Esophagus squamous epithelium (tissue), 5 donors: Measurements from ENCODE around the gene TBC1D5. TPM values are rescaled to one million over a fixed set of nuclear protein-coding genes. Genes with fewer than 3 reads are reported as not detected.

Experiments used
- DNase-seq: peaks from one replicate; lab custom pipeline; 2025; lab: John Stamatoyannopoulos, UW
- H3K27ac ChIP-seq, 4 donors: fragments of 200-600 bp; sonication (generic); one replicate each; pipeline ENCODE4 v1.5.1; 2016 to 2019; ENCODE audit warnings: mild to moderate bottlenecking in 1 of 4
- H3K27me3 ChIP-seq, 4 donors: fragments of 200-600 bp; sonication (generic); 1 replicate in 3 of 4; 2 replicates in 1 of 4; pipeline versions ENCODE4 v1.5.1 to v1.6.0; 2017 to 2021; ENCODE audit warnings: antibody characterized with exemption in 1 of 4
- H3K36me3 ChIP-seq, 3 donors: fragments of 200-600 bp; sonication (generic); one replicate each; pipeline ENCODE4 v1.5.1; 2016 to 2019
- H3K4me1 ChIP-seq, 3 donors: fragments of 200-600 bp; sonication (generic); one replicate each; pipeline ENCODE4 v1.5.1; 2017 to 2019
- H3K4me3 ChIP-seq, 4 donors: fragments of 200-600 bp; sonication (generic); 1 replicate in 3 of 4; 2 replicates in 1 of 4; pipeline ENCODE4 v1.5.1; 2016 to 2019; ENCODE audit warnings: mild to moderate bottlenecking in 2 of 4, moderate library complexity in 1 of 4
- H3K9me3 ChIP-seq, 3 donors: fragments of 200-600 bp; sonication (generic); one replicate each; pipeline ENCODE4 v1.5.1; 2016 to 2019
- CTCF ChIP-seq, 6 experiments: fragments of 450-650 bp in 4 of 6; fragments of 200-600 bp in 2 of 6; sonication (generic) in 2 of 6; IDR thresholded peaks; one replicate each; pipeline ENCODE4 v1.5.1; 2016 to 2019; ENCODE audit warnings: antibody characterized with exemption in 6 of 6, mild to moderate bottlenecking in 4 of 6, moderate library complexity in 4 of 6
- POLR2A ChIP-seq, 4 donors: fragments of 450-650 bp; IDR thresholded peaks; one replicate each; pipeline ENCODE4 v1.6.1; 2017; ENCODE audit warnings: antibody characterized with exemption in 4 of 4, mild to moderate bottlenecking in 4 of 4, moderate library complexity in 3 of 4
- WGBS, 2 donors: methylation state at CpG; one replicate each; pipeline ENCODE4 v1.1.5; 2018; 5-methylcytosine and 5-hydroxymethylcytosine counted together
- intact Hi-C: fragments of 100-400 bp; cut with DNase I; formaldehyde crosslinking; loops from one replicate; pipeline ENCODE4 v1.15.0; 2022
- total RNA-seq, 4 donors: library from RNA; depleted of rRNA; stranded (reverse); fragments of >200 nt; gene quantifications; one replicate each; pipeline ENCODE4 v1.1.0, GENCODE V29; 2016
- donor health status: DM: yes; HTN: yes; CAD: no.

The TBC1D5 gene
- total RNA-seq, 4 donors from 2014 or later = 32.8 to 56.1 (median 39.9) TPM

- intact Hi-C loops = no loop called here
- Histone ChIP-seq H3K4me1 (no peaks in the 10 kb centered on the region), H3K36me3 (no peaks in the 10 kb centered on the region), H3K4me3 (no peak overlapping the region), H3K27ac (no peak overlapping the region), H3K9me3 (no peaks in the 10 kb centered on the region), H3K27me3 (no peaks in the 10 kb centered on the region)
- WGBS, 2 donors = 71 to 84% methylated on average over 6 to 7 of the region's 7 CpGs
- no peak for DNase-seq
- TF ChIP-seq POLR2A (IDR thresholded peaks at IDR 0.05) = no peak
- TF ChIP-seq CTCF (IDR thresholded peaks at IDR 0.05) = no peak
These were observed 604.0 kb downstream of the TBC1D5 start for GRCh38 chr3:17138246-17139039.

GRCh38 chr3:17137321-17137826 is 605.1 kb downstream of the TBC1D5 start:
- Histone ChIP-seq H3K27ac (no peak overlapping the region), H3K36me3 (no peaks in the 10 kb centered on the region), H3K9me3 (no peaks in the 10 kb centered on the region), H3K27me3 (no peaks in the 10 kb centered on the region), H3K4me3 (no peak overlapping the region), H3K4me1 (no peaks in the 10 kb centered on the region)
- intact Hi-C loops = no loop called here
- TF ChIP-seq POLR2A (IDR thresholded peaks at IDR 0.05) (no peak), CTCF (IDR thresholded peaks at IDR 0.05) (no peak)
- 74 to 82% methylated on average over 3 to 4 of the region's 5 CpGs for WGBS, 2 donors
- DNase-seq = no peak

- Histone ChIP-seq H3K4me3 (no peak overlapping the region), H3K4me1 (no peaks in the 10 kb centered on the region), H3K27me3 (no peaks in the 10 kb centered on the region), H3K36me3 (no peaks in the 10 kb centered on the region), H3K9me3 (no peaks in the 10 kb centered on the region), H3K27ac (no peak overlapping the region)
- no peak for DNase-seq
- intact Hi-C loops = no loop called here
- WGBS, 2 donors = 73 to 83% methylated on average over 6 to 7 of the region's 11 CpGs
- TF ChIP-seq CTCF (IDR thresholded peaks at IDR 0.05) (no peak), POLR2A (IDR thresholded peaks at IDR 0.05) (no peak)
These were observed 606.2 kb downstream of the TBC1D5 start for GRCh38 chr3:17136136-17136721.

- no peaks in the 10 kb centered on the region for H3K27me3 ChIP-seq
- H3K27ac ChIP-seq = no peak overlapping the region
- TF ChIP-seq POLR2A (IDR thresholded peaks at IDR 0.05) (no peak), CTCF (IDR thresholded peaks at IDR 0.05) (no peak)
- intact Hi-C loops = no loop called here
- no peaks in the 10 kb centered on the region for H3K9me3 ChIP-seq
- H3K4me1 ChIP-seq = no peaks in the 10 kb centered on the region
- H3K36me3 ChIP-seq = no peaks in the 10 kb centered on the region
- no peak overlapping the region for H3K4me3 ChIP-seq
- DNase-seq = no peak
These were observed 606.7 kb downstream of the TBC1D5 start for GRCh38 chr3:17135696-17136095.
